Stomach (tissue), 9 donors: ENCODE results near the gene SLAMF6. TPM values are rescaled to one million over a fixed set of nuclear protein-coding genes. Genes with fewer than 3 reads are reported as not detected.

ENCODE experiments used
- DNase-seq, 2 donors: peaks; one replicate each; pipeline versions ENCODE4 v3.0.0 to v3.0.0-alpha.2; 2013 to 2019
- H3K27ac ChIP-seq, 5 donors: fragments of 200-600 bp in 4 of 5; sonication (generic) in 4 of 5; one replicate each; pipeline ENCODE4 v1.5.1; 2013 to 2019; ENCODE audit warnings: mild to moderate bottlenecking in 1 of 5, moderate library complexity in 1 of 5
- H3K27me3 ChIP-seq, 3 donors: fragments of 200-600 bp; sonication (generic); one replicate each; pipeline ENCODE4 v1.5.1; 2017 to 2019; ENCODE audit warnings: mixed run types in 1 of 3
- H3K36me3 ChIP-seq, 4 donors: fragments of 200-600 bp; sonication (generic); 1 replicate in 3 of 4; 2 replicates in 1 of 4; pipeline ENCODE4 v1.5.1; 2016 to 2019
- H3K4me1 ChIP-seq, 4 donors: fragments of 200-600 bp; sonication (generic); one replicate each; pipeline ENCODE4 v1.5.1; 2016 to 2019
- H3K4me3 ChIP-seq, 4 donors: fragments of 200-600 bp; sonication (generic) in 3 of 4; one replicate each; pipeline ENCODE4 v1.5.1; 2016 to 2019; ENCODE audit warnings: mild to moderate bottlenecking in 1 of 4
- H3K9me3 ChIP-seq, 4 donors: fragments of 200-600 bp; sonication (generic); one replicate each; pipeline ENCODE4 v1.5.1; 2016 to 2019
- EP300 ChIP-seq: sonication (generic); formaldehyde crosslinking; IDR thresholded peaks from one replicate; pipeline ENCODE4 v1.6.1; 2017; ENCODE audit warnings: antibody characterized with exemption
- POLR2A ChIP-seq, 4 donors: fragments of 450-650 bp; IDR thresholded peaks; one replicate each; pipeline ENCODE4 v1.6.1; 2016; ENCODE audit warnings: antibody characterized with exemption in 4 of 4, control low read depth in 2 of 4, mild to moderate bottlenecking in 1 of 4, moderate library complexity in 1 of 4
- POLR2AphosphoS5 ChIP-seq, 3 donors: sonication (generic); formaldehyde crosslinking; IDR thresholded peaks; one replicate each; pipeline ENCODE4 v1.6.1; 2016; ENCODE audit warnings: antibody characterized with exemption in 3 of 3
- WGBS, 5 donors: extraction: QIAGEN DNeasy Blood & Tissue Kit in 3 of 5; methylation state at CpG; one replicate each; pipeline versions ENCODE4 v1.1.5 to v1.1.7; 2013 to 2018; 5-methylcytosine and 5-hydroxymethylcytosine counted together
- intact Hi-C: fragments of 100-400 bp; cut with DNase I; formaldehyde crosslinking; loops from one replicate; pipeline ENCODE4 v1.15.1; 2023; ENCODE audit warnings: low total_unique reads
- polyA plus RNA-seq, 3 donors: library from polyadenylated mRNA; stranded (reverse); fragments of 200-250 nt; gene quantifications; one replicate each; pipeline ENCODE4 v1.2.3, GENCODE V29; 2013
- total RNA-seq, 5 donors: library from RNA; depleted of rRNA; stranded (reverse); fragments of >200 nt; gene quantifications; one replicate each; pipeline versions ENCODE4 v1.1.0 to v1.2.3, GENCODE V29; 2014 to 2016
- TF ChIP-seq, protein P1 (sequence below), 7 experiments: fragments of 450-650 bp in 4 of 7; fragments of 200-600 bp in 3 of 7; sonication (generic) in 3 of 7; IDR thresholded peaks; one replicate each; pipeline ENCODE4 v1.5.1; 2016 to 2019; ENCODE audit warnings: antibody characterized with exemption in 7 of 7, control low read depth in 2 of 7, mild to moderate bottlenecking in 1 of 7
- donor health status: healthy with polysubstance abuse.
- donor health status: Bipolar disorder and iron deficiency.
- donor health status: healthy.

SLAMF6 gene
- total and polyA plus RNA-seq, 8 donors: 0.19 to 18.1 (median 1.1) TPM; not detected in 1

DNA sequence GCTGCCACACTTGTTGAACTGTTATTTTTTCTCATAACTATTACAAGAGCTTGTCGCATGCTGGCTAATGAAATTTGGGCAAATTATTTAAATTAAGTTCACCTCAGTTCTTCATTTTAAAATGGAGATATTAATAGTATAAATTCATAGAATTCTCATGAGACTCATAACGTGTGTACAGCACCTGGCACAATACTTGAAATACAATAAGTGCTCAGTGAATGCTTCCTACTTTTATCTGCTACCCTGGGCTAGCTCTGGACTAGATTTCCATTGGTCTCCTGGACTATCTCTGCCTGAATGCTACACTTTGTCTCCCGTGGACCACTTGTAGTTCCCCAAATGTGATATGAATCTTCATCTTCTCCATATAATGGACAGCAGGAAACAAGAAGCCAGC is 919 bp downstream of the SLAMF6 start:
- Histone ChIP-seq H3K9me3 (peaks cover 0 to 13% (median 0%) of the 10 kb centered on the region in 4 donors), H3K27ac (peak overlapping the region in 4 of 5 donors; percentile 39 to 73 (median 48)), H3K4me3 (peak overlapping the region in 2 of 4 donors; percentile 14 to 29), H3K27me3 (no peaks in the 10 kb centered on the region), H3K4me1 (peaks cover 0 to 12% (median 7%) of the 10 kb centered on the region in 4 donors), H3K36me3 (no peaks in the 10 kb centered on the region)
- WGBS, 5 donors: 66 to 84% (median 75%) methylated on average over 3 of the region's 3 CpGs
- TF ChIP-seq POLR2AphosphoS5 (IDR thresholded peaks at IDR 0.05) (no peak), POLR2A (IDR thresholded peaks at IDR 0.05) (no peak), EP300 (no peak)
- TF ChIP-seq, protein P1, sequence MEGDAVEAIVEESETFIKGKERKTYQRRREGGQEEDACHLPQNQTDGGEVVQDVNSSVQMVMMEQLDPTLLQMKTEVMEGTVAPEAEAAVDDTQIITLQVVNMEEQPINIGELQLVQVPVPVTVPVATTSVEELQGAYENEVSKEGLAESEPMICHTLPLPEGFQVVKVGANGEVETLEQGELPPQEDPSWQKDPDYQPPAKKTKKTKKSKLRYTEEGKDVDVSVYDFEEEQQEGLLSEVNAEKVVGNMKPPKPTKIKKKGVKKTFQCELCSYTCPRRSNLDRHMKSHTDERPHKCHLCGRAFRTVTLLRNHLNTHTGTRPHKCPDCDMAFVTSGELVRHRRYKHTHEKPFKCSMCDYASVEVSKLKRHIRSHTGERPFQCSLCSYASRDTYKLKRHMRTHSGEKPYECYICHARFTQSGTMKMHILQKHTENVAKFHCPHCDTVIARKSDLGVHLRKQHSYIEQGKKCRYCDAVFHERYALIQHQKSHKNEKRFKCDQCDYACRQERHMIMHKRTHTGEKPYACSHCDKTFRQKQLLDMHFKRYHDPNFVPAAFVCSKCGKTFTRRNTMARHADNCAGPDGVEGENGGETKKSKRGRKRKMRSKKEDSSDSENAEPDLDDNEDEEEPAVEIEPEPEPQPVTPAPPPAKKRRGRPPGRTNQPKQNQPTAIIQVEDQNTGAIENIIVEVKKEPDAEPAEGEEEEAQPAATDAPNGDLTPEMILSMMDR (IDR thresholded peaks at IDR 0.05): no peak
- intact Hi-C loops: no loop called here
- DNase-seq: no peak

DNA sequence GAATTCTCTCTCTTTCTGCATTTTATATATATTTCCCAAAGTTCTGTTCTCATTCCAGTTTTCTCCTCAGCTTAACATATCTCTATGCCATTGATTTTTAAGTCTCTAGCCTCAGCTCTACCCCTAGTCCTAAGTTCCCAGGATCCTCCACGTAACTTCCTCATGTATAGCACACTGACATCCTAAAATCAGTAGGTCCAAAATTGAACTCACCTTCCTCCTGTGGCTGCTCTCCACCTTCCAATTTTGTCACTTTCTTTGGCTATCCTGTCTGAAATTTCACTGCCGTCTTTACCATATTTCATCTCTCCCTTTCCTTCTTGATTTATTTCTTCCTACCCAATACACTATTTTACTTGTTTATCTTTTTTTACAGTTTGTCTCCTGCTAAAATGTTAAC is 1.5 kb downstream of the SLAMF6 start:
- Histone ChIP-seq H3K9me3 (peaks cover 0 to 13% (median 0%) of the 10 kb centered on the region in 4 donors), H3K27me3 (no peaks in the 10 kb centered on the region), H3K27ac (peak overlapping the region in 4 of 5 donors; percentile 29 to 73 (median 53)), H3K4me1 (peaks cover 0 to 12% (median 7%) of the 10 kb centered on the region in 4 donors), H3K36me3 (no peaks in the 10 kb centered on the region), H3K4me3 (peak overlapping the region in 1 of 4 donors; percentile 29)
- 73 to 89% (median 79%) methylated on average over 2 of the region's 2 CpGs for WGBS, 5 donors
- no peak for DNase-seq
- intact Hi-C loops: no loop called here
- TF ChIP-seq POLR2A (IDR thresholded peaks at IDR 0.05) (no peak), EP300 (no peak), POLR2AphosphoS5 (IDR thresholded peaks at IDR 0.05) (no peak)
- TF ChIP-seq, protein P1 (IDR thresholded peaks at IDR 0.05): no peak

DNA sequence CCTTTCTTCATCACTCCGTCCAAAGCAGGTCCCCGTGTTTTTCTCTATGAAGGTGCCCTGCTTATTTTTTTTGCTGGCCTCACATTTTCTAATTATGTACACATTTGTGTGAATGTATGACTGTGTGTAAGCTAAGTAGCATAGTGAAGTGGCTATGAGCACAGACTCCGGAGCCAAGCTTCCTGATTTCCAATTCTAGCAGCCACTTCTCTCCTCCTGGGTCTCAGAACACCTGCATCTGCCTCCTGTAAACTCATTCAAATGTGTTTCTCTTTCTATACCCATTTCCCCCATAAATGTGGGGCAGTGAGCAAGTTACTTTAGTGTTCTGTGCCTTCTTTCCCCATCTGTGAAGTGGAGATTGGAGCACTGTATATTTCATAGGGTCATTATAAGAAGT is 2.1 kb downstream of the SLAMF6 start:
- no peaks in the 10 kb centered on the region for H3K27me3 ChIP-seq
- no peak for DNase-seq
- peak overlapping the region in 2 of 4 donors; percentile 16 to 29 for H3K4me3 ChIP-seq
- H3K9me3 ChIP-seq: peaks cover 0 to 13% (median 0%) of the 10 kb centered on the region in 4 donors
- no peak for TF ChIP-seq EP300
- TF ChIP-seq POLR2AphosphoS5 (IDR thresholded peaks at IDR 0.05): no peak
- TF ChIP-seq, protein P1 (IDR thresholded peaks at IDR 0.05): no peak
- TF ChIP-seq POLR2A (IDR thresholded peaks at IDR 0.05): no peak
- no peaks in the 10 kb centered on the region for H3K36me3 ChIP-seq
- intact Hi-C loops: no loop called here
- peak overlapping the region in 4 of 5 donors; percentile 43 to 73 (median 62) for H3K27ac ChIP-seq
- WGBS, 5 donors: 36 to 50% (median 42%) methylated on average over 3 of the region's 3 CpGs
- H3K4me1 ChIP-seq: peaks cover 0 to 12% (median 7%) of the 10 kb centered on the region in 4 donors

- Histone ChIP-seq H3K4me1 (peaks cover 0 to 12% (median 7%) of the 10 kb centered on the region in 4 donors), H3K4me3 (peak overlapping the region in 1 of 4 donors; percentile 29), H3K36me3 (no peaks in the 10 kb centered on the region), H3K27ac (peak overlapping the region in 4 of 5 donors; percentile 43 to 73 (median 62)), H3K9me3 (peaks cover 0 to 13% (median 0%) of the 10 kb centered on the region in 4 donors), H3K27me3 (no peaks in the 10 kb centered on the region)
- TF ChIP-seq, protein P1 (IDR thresholded peaks at IDR 0.05): no peak
- TF ChIP-seq EP300: no peak
- no peak for TF ChIP-seq POLR2AphosphoS5 (IDR thresholded peaks at IDR 0.05)
- TF ChIP-seq POLR2A (IDR thresholded peaks at IDR 0.05): no peak
- intact Hi-C loops: no loop called here
- WGBS, 5 donors: 27 to 43% (median 39%) methylated on average over 2 of the region's 2 CpGs
- no peak for DNase-seq
Measured at GRCh38 chr1:160520582-160520981, 2.5 kb downstream of the SLAMF6 start.
